Hepatocyte (in vitro differentiated cells): ENCODE measurements around the gene ABL2. TPM values are rescaled to one million over a fixed set of nuclear protein-coding genes. Genes with fewer than 3 reads are reported as not detected.

Source experiments
- DNase-seq: peaks from one replicate; pipeline ENCODE4 v3.0.0-alpha.2; 2016; ENCODE audit warnings: low spot score
- H2AFZ ChIP-seq: fragments of 200-600 bp; sonication (generic); 2 replicates; pipeline ENCODE4 v1.6.0; 2016; ENCODE audit warnings: antibody characterized with exemption, mild to moderate bottlenecking
- H3K27ac ChIP-seq: fragments of 200-600 bp; sonication (generic); 2 replicates; pipeline ENCODE4 v1.5.1; 2016; ENCODE audit warnings: mild to moderate bottlenecking
- H3K27me3 ChIP-seq: fragments of 200-600 bp; sonication (generic); 2 replicates; pipeline ENCODE4 v1.6.1; 2016
- H3K36me3 ChIP-seq: fragments of 200-600 bp; sonication (generic); replicated peaks from 2 replicates; pipeline ENCODE4 v1.5.1; 2016; ENCODE audit warnings: low read depth; ENCODE audit not compliant: insufficient read depth
- H3K4me1 ChIP-seq: fragments of 200-600 bp; sonication (generic); 2 replicates; pipeline ENCODE4 v1.5.1; 2016; ENCODE audit warnings: mild to moderate bottlenecking, moderate library complexity; ENCODE audit not compliant: insufficient read depth
- H3K4me2 ChIP-seq: fragments of 200-600 bp; sonication (generic); 2 replicates; pipeline ENCODE4 v1.6.0; 2016
- H3K4me3 ChIP-seq: fragments of 200-600 bp; sonication (generic); 2 replicates; pipeline ENCODE4 v1.5.1; 2016; ENCODE audit warnings: mild to moderate bottlenecking
- H3K79me2 ChIP-seq: fragments of 200-600 bp; sonication (generic); 2 replicates; pipeline ENCODE4 v1.6.0; 2017; ENCODE audit warnings: mild to moderate bottlenecking
- H3K9me2 ChIP-seq: fragments of 200-600 bp; sonication (generic); replicated peaks from 2 replicates; pipeline ENCODE4 v1.6.0; 2017; ENCODE audit warnings: mild to moderate bottlenecking; ENCODE audit not compliant: insufficient read depth
- H3K9me3 ChIP-seq: fragments of 200-600 bp; sonication (generic); 2 replicates; pipeline ENCODE4 v1.5.1; 2016; ENCODE audit warnings: low read depth, mild to moderate bottlenecking
- H4K20me1 ChIP-seq: fragments of 200-600 bp; sonication (generic); 2 replicates; pipeline ENCODE4 v1.6.0; 2016; ENCODE audit warnings: mild to moderate bottlenecking; ENCODE audit not compliant: insufficient read depth, poor library complexity, severe bottlenecking
- EZH2 ChIP-seq: fragments of 200-600 bp; sonication (generic); IDR thresholded peaks from 2 replicates; pipeline ENCODE4 v1.6.1; 2016; ENCODE audit warnings: antibody characterized with exemption, mild to moderate bottlenecking, borderline replicate concordance
- EZH2phosphoT487 ChIP-seq: fragments of 200-600 bp; sonication (generic); IDR thresholded peaks from one replicate; pipeline ENCODE4 v1.6.1; 2018; ENCODE audit warnings: antibody characterized with exemption, mild to moderate bottlenecking, low read depth, moderate library complexity; ENCODE audit not compliant: unreplicated experiment, severe bottlenecking
- WGBS: methylation state at CpG from one replicate; pipeline ENCODE4 v1.1.6; 2016; ENCODE audit warnings: low lambda C conversion rate; ENCODE audit errors: missing lambda C conversion rate; 5-methylcytosine and 5-hydroxymethylcytosine counted together
- polyA plus RNA-seq: library from polyadenylated mRNA; unstranded; fragments of >200 nt; fragmentation: Nextera tagmentation; extraction: Ambion mirVana; gene quantifications from 2 replicates; pipeline ENCODE4 v1.2.1, GENCODE V29; 2016
- total RNA-seq: library from RNA; depleted of rRNA; stranded (reverse); fragments of >200 nt; gene quantifications from 2 replicates; pipeline ENCODE4 v1.2.3, GENCODE V29; 2014
- TF ChIP-seq, protein P1 (sequence below): fragments of 200-600 bp; sonication (generic); IDR thresholded peaks from 2 replicates; pipeline ENCODE4 v1.5.1; 2016; ENCODE audit warnings: antibody characterized with exemption, mild to moderate bottlenecking; ENCODE audit not compliant: poor library complexity

ABL2 gene
- total and polyA plus RNA-seq, 2 experiments from 2014 or later = 8.6 to 11.6 TPM

- Histone ChIP-seq H3K4me2 (no peak overlapping the region), H4K20me1 (no peaks in the 10 kb centered on the region), H3K36me3 (no peaks in the 10 kb centered on the region), H3K79me2 (peaks cover 81% of the 10 kb centered on the region), H3K9me2 (no peaks in the 10 kb centered on the region), H3K9me3 (no peaks in the 10 kb centered on the region), H3K4me1 (peaks cover 12% of the 10 kb centered on the region), H3K4me3 (no peak overlapping the region), H2AFZ (no peak overlapping the region), H3K27ac (no peak overlapping the region), H3K27me3 (no peaks in the 10 kb centered on the region)
- TF ChIP-seq EZH2 = no peak
- TF ChIP-seq EZH2phosphoT487 = no peak
- TF ChIP-seq, protein P1, sequence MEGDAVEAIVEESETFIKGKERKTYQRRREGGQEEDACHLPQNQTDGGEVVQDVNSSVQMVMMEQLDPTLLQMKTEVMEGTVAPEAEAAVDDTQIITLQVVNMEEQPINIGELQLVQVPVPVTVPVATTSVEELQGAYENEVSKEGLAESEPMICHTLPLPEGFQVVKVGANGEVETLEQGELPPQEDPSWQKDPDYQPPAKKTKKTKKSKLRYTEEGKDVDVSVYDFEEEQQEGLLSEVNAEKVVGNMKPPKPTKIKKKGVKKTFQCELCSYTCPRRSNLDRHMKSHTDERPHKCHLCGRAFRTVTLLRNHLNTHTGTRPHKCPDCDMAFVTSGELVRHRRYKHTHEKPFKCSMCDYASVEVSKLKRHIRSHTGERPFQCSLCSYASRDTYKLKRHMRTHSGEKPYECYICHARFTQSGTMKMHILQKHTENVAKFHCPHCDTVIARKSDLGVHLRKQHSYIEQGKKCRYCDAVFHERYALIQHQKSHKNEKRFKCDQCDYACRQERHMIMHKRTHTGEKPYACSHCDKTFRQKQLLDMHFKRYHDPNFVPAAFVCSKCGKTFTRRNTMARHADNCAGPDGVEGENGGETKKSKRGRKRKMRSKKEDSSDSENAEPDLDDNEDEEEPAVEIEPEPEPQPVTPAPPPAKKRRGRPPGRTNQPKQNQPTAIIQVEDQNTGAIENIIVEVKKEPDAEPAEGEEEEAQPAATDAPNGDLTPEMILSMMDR = no peak
- no peak for DNase-seq
- WGBS = 98% methylated on average over 4 of the region's 4 CpGs
These were observed 24.2 kb downstream of the ABL2 start for GRCh38 chr1:179205284-179205683.

DNA sequence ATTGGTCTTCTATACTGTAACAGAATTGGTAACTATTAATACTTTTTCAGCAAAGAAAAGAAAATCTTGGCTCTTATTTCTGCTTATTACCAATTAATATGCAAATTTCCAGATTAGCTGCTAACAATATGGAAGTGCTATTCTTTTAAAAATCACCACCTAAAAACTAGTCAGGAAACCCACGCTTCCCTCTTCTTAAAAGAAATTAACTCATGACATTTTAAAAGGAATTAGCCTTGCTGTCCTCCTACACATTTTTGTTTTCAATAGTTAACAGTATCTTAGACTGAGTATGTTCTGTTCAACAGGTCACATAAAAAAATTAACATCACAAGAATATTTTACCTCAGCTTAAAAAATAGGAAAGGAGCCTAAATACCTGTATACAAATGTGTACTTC, 27.3 kb downstream of the ABL2 start:
- H3K4me2 ChIP-seq = no peak overlapping the region
- peaks cover 75% of the 10 kb centered on the region for H3K79me2 ChIP-seq
- no peaks in the 10 kb centered on the region for H3K4me1 ChIP-seq
- no peak overlapping the region for H3K27ac ChIP-seq
- H3K27me3 ChIP-seq = no peaks in the 10 kb centered on the region
- DNase-seq = no peak
- no peak for TF ChIP-seq EZH2phosphoT487
- no peak for TF ChIP-seq EZH2
- TF ChIP-seq, protein P1 = no peak
- H3K9me2 ChIP-seq = no peaks in the 10 kb centered on the region
- H3K36me3 ChIP-seq = no peaks in the 10 kb centered on the region
- 86% methylated on average over 1 of the region's 1 CpG for WGBS
- H3K9me3 ChIP-seq = no peaks in the 10 kb centered on the region
- no peak overlapping the region for H2AFZ ChIP-seq
- no peaks in the 10 kb centered on the region for H4K20me1 ChIP-seq
- no peak overlapping the region for H3K4me3 ChIP-seq

DNA sequence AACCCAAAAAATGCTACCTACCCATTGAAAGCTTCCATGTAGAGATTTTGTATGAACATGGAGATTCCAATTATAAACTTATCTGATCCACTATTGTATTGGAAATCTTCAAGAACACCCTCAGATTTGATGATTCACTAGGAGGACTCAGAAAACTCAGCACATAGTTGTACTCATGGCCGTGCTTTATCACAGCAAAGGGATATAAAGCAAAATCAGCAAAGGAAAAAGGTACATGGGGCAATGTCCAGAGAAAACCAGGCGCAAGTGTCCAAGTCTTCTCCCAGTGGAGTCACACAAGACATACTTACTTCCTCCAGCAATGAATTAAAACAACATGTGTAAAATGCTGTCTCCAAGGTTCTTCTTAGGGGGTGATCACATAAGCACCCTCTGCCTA, 28.9 kb downstream of the ABL2 start:
- Histone ChIP-seq H2AFZ (no peak overlapping the region), H3K4me2 (peak overlapping the region; percentile 2), H4K20me1 (no peaks in the 10 kb centered on the region), H3K9me2 (no peaks in the 10 kb centered on the region), H3K27me3 (no peaks in the 10 kb centered on the region), H3K9me3 (no peaks in the 10 kb centered on the region), H3K79me2 (peaks cover 71% of the 10 kb centered on the region), H3K27ac (peak overlapping the region; percentile 1), H3K4me1 (no peaks in the 10 kb centered on the region), H3K36me3 (no peaks in the 10 kb centered on the region), H3K4me3 (no peak overlapping the region)
- TF ChIP-seq EZH2phosphoT487 = no peak
- TF ChIP-seq, protein P1 = no peak
- TF ChIP-seq EZH2 = no peak
- 82% methylated on average over 2 of the region's 2 CpGs for WGBS
- DNase-seq = peak; percentile 23
